GM19043 (cell line): Measurements from ENCODE around the gene FGF19.

Experiments used
- ATAC-seq: cut with Tn5 transposase; IDR thresholded peaks from one replicate; pipeline ENCODE4 v1.9.1; 2021; ENCODE audit warnings: low read depth; ENCODE audit not compliant: unreplicated experiment

Gene FGF19

GRCh38 chr11:69657911-69658625 lies 45.8 kb downstream of the FGF19 start:
- no peak for ATAC-seq

- no peak for ATAC-seq
These were observed 46.3 kb downstream of the FGF19 start for GRCh38 chr11:69657456-69657910.

GRCh38 chr11:69656536-69657455 lies 47.0 kb downstream of the FGF19 start:
- ATAC-seq: no peak

- ATAC-seq: no peak
These were observed 48.1 kb downstream of the FGF19 start for GRCh38 chr11:69655479-69656428.

- no peak for ATAC-seq
These were observed 49.0 kb downstream of the FGF19 start for GRCh38 chr11:69654660-69655478.

GRCh38 chr11:69654001-69654659 lies 49.7 kb downstream of the FGF19 start:
- ATAC-seq: no peak

- ATAC-seq: no peak
These were observed 50.3 kb downstream of the FGF19 start for GRCh38 chr11:69653406-69653960.

GRCh38 chr11:69652999-69653398 lies 50.8 kb downstream of the FGF19 start:
- no peak for ATAC-seq

GRCh38 chr11:69651834-69652620 lies 51.8 kb downstream of the FGF19 start:
- ATAC-seq: no peak

- ATAC-seq: no peak
These were observed 52.9 kb downstream of the FGF19 start for GRCh38 chr11:69650832-69651344.

GRCh38 chr11:69650081-69650831 lies 53.6 kb downstream of the FGF19 start:
- no peak for ATAC-seq

GRCh38 chr11:69649576-69649900 lies 54.3 kb downstream of the FGF19 start:
- no peak for ATAC-seq

GRCh38 chr11:69648679-69649575 lies 54.9 kb downstream of the FGF19 start:
- ATAC-seq: no peak
